MCF 10A (cell line): ENCODE data around the gene NECAB2. TPM values are rescaled to one million over a fixed set of nuclear protein-coding genes. Genes with fewer than 3 reads are reported as not detected.
"Not testable (repeated sequence)": the region's sequence is repeated elsewhere in the genome, so short reads cannot be mapped to it uniquely, and the experiment has no call there.

Experiments
- BruUV-seq: library from RNA; stranded (reverse); fragments of 400-500 nt; replicated peaks from 2 replicates; lab custom pipeline; 2021; lab: Mats Ljungman, UMichigan
- CTCF ChIA-PET: fragments of 300-600 bp; sonication (Branson Sonifier 250); formaldehyde crosslinking; extraction: SDS; loops from one replicate; lab custom pipeline; 2021; ENCODE audit warnings: antibody characterized with exemption, inconsistent platforms; lab: Yijun Ruan, JAX
- POLR2A ChIA-PET: fragments of 300-600, 350-650 bp; sonication (Branson Sonifier 250); formaldehyde crosslinking; extraction: SDS; loops from one replicate; lab custom pipeline; 2020; ENCODE audit warnings: antibody characterized with exemption, inconsistent platforms; lab: Yijun Ruan, JAX
- DNase-seq: peaks from one replicate; pipeline ENCODE4 v3.0.0-alpha.2; 2018; ENCODE audit not compliant: unreplicated experiment
- H3K27ac Mint-ChIP-seq: one replicate; pipeline ENCODE4 v1.8.0; 2022; ENCODE audit warnings: mild to moderate bottlenecking, low read depth, mixed read lengths; ENCODE audit not compliant: unreplicated experiment
- H3K27me3 Mint-ChIP-seq: one replicate; pipeline ENCODE4 v1.8.0; 2022; ENCODE audit warnings: mixed read lengths; ENCODE audit not compliant: insufficient read depth, unreplicated experiment
- H3K36me3 Mint-ChIP-seq: one replicate; pipeline ENCODE4 v1.8.0; 2022; ENCODE audit warnings: mild to moderate bottlenecking, moderate library complexity, mixed read lengths; ENCODE audit not compliant: insufficient read depth, unreplicated experiment
- H3K4me1 Mint-ChIP-seq: one replicate; pipeline ENCODE4 v1.8.0; 2022; ENCODE audit warnings: mixed read lengths; ENCODE audit not compliant: insufficient read depth, unreplicated experiment
- H3K4me3 Mint-ChIP-seq: one replicate; pipeline ENCODE4 v1.8.0; 2022; ENCODE audit warnings: mild to moderate bottlenecking, moderate library complexity, mixed read lengths; ENCODE audit not compliant: unreplicated experiment
- H3K9me3 Mint-ChIP-seq: one replicate; pipeline ENCODE4 v1.8.0; 2022; ENCODE audit warnings: mixed read lengths; ENCODE audit not compliant: unreplicated experiment
- CTCF ChIP-seq: fragments of 200-600 bp; IDR thresholded peaks from one replicate; pipeline ENCODE4 v1.8.0; 2022; ENCODE audit warnings: antibody characterized with exemption, mild to moderate bottlenecking; ENCODE audit not compliant: unreplicated experiment
- intact Hi-C: fragments of 100-400 bp; cut with micrococcal nuclease; formaldehyde crosslinking; loops from 2 replicates; pipeline ENCODE4 v1.14.1; 2022
- total RNA-seq: library from RNA; stranded (reverse); gene quantifications from 2 replicates; pipeline ENCODE4 v1.2.3, GENCODE V29; 2022

The NECAB2 gene
- total RNA-seq, 1 experiment from 2014 or later, result 2.3 TPM

GRCh38 chr16:83947642-83948234, 20.3 kb upstream of the NECAB2 start:
- DNase-seq, result no peak
- Mint-ChIP-seq H3K27ac (no peak overlapping the region), H3K27me3 (no peaks in the 10 kb centered on the region), H3K9me3 (no peaks in the 10 kb centered on the region), H3K36me3 (no peaks in the 10 kb centered on the region), H3K4me1 (no peaks in the 10 kb centered on the region), H3K4me3 (no peak overlapping the region)
- POLR2A ChIA-PET, result no interaction called here
- TF ChIP-seq CTCF, result no peak
- CTCF ChIA-PET, result interaction anchor here (0.6 to 2.1 kb wide), 6 partner anchors 8 to 202 kb away, joined by 3 to 6 read pairs (median 4); no protein-coding TSS in a partner anchor
- intact Hi-C loops, result no loop called here
- BruUV-seq, result no TSS peak

- no peak for TF ChIP-seq CTCF
- H3K4me3 Mint-ChIP-seq, result no peak overlapping the region
- no TSS peak for BruUV-seq
- ChIA-PET POLR2A (interaction anchor here (0.7 kb wide), 1 partner anchor 13 kb away, joined by 3 read pairs; no protein-coding TSS in a partner anchor), CTCF (interaction anchor here (0.6 to 2.1 kb wide), 5 partner anchors 7 to 1346 kb away, joined by 3 to 6 read pairs (median 4); no protein-coding TSS in a partner anchor)
- no peak overlapping the region for H3K27ac Mint-ChIP-seq
- H3K4me1 Mint-ChIP-seq, result peaks cover 5% of the 10 kb centered on the region
- intact Hi-C loops, result no loop called here
- no peak for DNase-seq
- no peaks in the 10 kb centered on the region for H3K36me3 Mint-ChIP-seq
- no peaks in the 10 kb centered on the region for H3K27me3 Mint-ChIP-seq
- no peaks in the 10 kb centered on the region for H3K9me3 Mint-ChIP-seq
These were observed 18.9 kb upstream of the NECAB2 start for GRCh38 chr16:83948914-83949723.

DNA sequence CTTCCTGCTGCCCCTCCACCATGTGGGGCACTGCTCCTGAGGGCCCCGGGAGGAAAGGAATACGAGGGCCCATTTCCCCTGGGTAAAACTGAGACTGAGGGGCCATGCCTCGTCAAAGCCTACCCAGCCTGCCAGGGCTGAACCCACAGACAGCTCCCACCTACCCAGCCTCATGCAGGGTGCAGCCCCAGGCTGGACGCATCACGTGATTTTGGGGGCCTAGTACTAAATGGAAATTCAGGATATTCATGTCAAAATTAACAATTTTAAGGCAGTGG, 18.4 kb upstream of the NECAB2 start:
- ChIA-PET CTCF (interaction anchor here (0.8 to 1.2 kb wide), 2 partner anchors 8 to 116 kb away, joined by 4 read pairs; no protein-coding TSS in a partner anchor), POLR2A (interaction anchor here (0.7 kb wide), 1 partner anchor 14 kb away, joined by 3 read pairs; no protein-coding TSS in a partner anchor)
- Mint-ChIP-seq H3K9me3 (no peaks in the 10 kb centered on the region), H3K27me3 (no peaks in the 10 kb centered on the region), H3K4me3 (no peak overlapping the region), H3K36me3 (no peaks in the 10 kb centered on the region), H3K27ac (no peak overlapping the region), H3K4me1 (peaks cover 8% of the 10 kb centered on the region)
- TF ChIP-seq CTCF, result no peak
- no peak for DNase-seq
- intact Hi-C loops, result loop anchor here (5.0 to 10.0 kb wide), 2 partner anchors 225 to 553 kb away; partner anchors contain the start of gene MEAK7
- no TSS peak for BruUV-seq

DNA sequence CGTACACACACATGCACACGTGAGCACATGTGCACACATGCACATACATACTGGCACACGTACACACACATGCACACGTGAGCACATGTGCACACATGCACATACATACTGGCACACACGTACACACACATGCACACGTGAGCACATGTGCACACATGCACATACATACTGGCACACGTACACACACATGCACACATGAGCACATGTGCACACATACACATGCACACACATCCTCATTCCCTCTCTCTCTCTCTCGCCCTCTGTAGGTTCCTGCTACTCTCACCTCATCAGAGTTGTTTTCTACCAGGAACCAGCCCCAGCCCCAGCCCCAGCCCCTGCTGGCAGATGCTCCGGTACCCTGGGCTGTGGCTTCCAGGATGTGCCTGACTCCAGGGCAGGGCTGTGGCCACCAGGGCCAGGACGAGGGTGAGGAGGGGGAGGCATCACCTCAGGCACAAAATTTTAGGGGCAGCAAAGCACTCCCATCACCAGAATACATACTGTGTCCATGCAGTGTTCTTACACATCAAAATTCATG, 17.1 kb upstream of the NECAB2 start:
- POLR2A ChIA-PET, H3K27ac Mint-ChIP-seq, H3K9me3 Mint-ChIP-seq, CTCF ChIA-PET, H3K4me3 Mint-ChIP-seq, DNase-seq, H3K36me3 Mint-ChIP-seq, H3K27me3 Mint-ChIP-seq, H3K4me1 Mint-ChIP-seq, BruUV-seq: not testable (repeated sequence)
- intact Hi-C loops, result loop anchor here (5.0 to 10.0 kb wide), 2 partner anchors 224 to 551 kb away; partner anchors contain the start of gene MEAK7
